ENCODE results near the gene AGPAT4.
"Not testable (repeated sequence)": the region's sequence is repeated elsewhere in the genome, so short reads cannot be mapped to it uniquely, and the experiment has no call there.

The AGPAT4 gene

DNA sequence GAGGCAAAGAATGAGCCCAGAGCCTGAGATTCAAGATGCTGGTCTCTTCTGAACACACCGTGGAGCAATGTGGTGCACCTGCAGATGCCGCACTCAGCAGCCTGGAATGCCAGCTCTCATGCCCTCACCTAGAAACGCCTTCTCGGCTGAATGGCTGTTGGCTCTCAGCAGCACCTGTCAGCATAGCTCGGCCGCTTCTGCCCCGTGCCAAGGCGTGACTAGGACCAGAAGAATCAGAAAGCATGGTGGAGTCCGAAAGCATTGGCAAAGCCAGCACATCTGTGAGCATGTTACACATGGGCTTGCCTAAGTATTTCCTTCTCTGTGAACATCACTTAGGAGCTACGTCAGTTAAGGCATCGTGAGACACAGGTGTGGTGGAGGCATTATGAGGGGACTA is 141.5 kb downstream of the AGPAT4 start:
- Histone ChIP-seq H3K9ac (ENCODE audit: low read length) (no peak overlapping the region), H3K9me3 (ENCODE audit: control insufficient read depth, low read length) (no peaks in the 10 kb centered on the region), H3K27me3 (replicated peaks; ENCODE audit: control insufficient read depth, insufficient read depth, low read length) (no peaks in the 10 kb centered on the region), H3K36me3 (ENCODE audit: control insufficient read depth, insufficient read depth, low read length, severe bottlenecking) (peaks cover 11% of the 10 kb centered on the region), H3K4me3 (ENCODE audit: low read length) (no peak overlapping the region), H3K4me1 (ENCODE audit: control insufficient read depth, insufficient read depth, low read length) (peaks cover 11% of the 10 kb centered on the region)
- DNase-seq (ENCODE audit: low read depth), result no peak

- no peak overlapping the region for H3K4me3 ChIP-seq (ENCODE audit: low read length)
- H3K4me1 ChIP-seq (ENCODE audit: control insufficient read depth, insufficient read depth, low read length), result peaks cover 11% of the 10 kb centered on the region
- H3K27me3 ChIP-seq (replicated peaks; ENCODE audit: control insufficient read depth, insufficient read depth, low read length), result no peaks in the 10 kb centered on the region
- no peaks in the 10 kb centered on the region for H3K9me3 ChIP-seq (ENCODE audit: control insufficient read depth, low read length)
- peaks cover 11% of the 10 kb centered on the region for H3K36me3 ChIP-seq (ENCODE audit: control insufficient read depth, insufficient read depth, low read length, severe bottlenecking)
- no peak for DNase-seq (ENCODE audit: low read depth)
- no peak overlapping the region for H3K9ac ChIP-seq (ENCODE audit: low read length)
Observed at GRCh38 chr6:161130967-161131766, 142.7 kb downstream of the AGPAT4 start.

DNA sequence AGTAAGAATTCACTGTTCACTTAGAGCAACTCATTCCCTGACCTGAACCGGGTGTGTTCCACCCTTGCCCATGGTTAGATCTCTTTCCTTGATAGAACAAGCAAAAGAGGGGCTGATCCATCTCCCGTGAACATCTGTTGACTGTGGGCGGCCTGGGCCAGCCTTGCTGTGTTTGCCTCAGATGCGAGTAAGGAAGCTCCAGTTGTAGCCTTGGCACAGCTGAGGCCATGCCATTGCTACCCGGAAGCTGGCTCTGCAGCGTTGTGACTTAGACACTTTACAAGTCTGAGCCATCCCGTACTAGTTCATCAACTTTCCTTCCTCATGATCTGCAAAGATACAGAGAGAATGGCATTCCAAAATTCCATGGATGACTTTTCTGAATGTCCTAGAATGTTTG is 143.3 kb downstream of the AGPAT4 start:
- no peak for DNase-seq (ENCODE audit: low read depth)
- H3K36me3 ChIP-seq (ENCODE audit: control insufficient read depth, insufficient read depth, low read length, severe bottlenecking), result peaks cover 9% of the 10 kb centered on the region
- peaks cover 11% of the 10 kb centered on the region for H3K4me1 ChIP-seq (ENCODE audit: control insufficient read depth, insufficient read depth, low read length)

DNA sequence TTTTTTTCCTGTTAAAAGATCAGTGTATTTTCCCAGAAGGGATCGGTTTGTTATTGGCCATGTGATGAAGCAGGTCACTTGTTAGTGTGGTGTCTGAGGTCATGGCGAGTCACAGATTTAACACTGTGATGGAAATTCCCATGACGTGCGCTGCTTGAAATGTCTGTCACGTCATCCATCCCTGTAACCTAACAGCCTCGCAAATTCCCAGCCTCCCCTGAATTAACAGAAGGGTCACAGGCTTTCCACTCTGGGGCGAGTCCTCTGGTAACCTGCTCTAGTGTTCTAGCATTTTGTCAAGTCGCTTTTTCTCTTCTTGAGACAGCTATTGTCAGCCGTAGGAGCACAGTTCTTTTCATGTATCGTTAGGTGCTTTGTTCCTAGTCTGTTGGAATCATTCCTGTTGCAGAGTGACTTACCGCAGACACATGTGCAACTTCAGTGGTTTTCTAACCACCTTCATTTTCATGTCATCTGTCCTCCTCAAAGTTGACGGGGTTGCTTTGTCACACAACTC is 145.1 kb downstream of the AGPAT4 start:
- DNase-seq (ENCODE audit: low read depth), result no peak
- H3K9me3 ChIP-seq (ENCODE audit: control insufficient read depth, low read length), result peaks cover 3% of the 10 kb centered on the region

More for the DNA sequence above, 143.3 kb downstream of the AGPAT4 start:
- Histone ChIP-seq H3K9me3 (ENCODE audit: control insufficient read depth, low read length) (no peaks in the 10 kb centered on the region), H3K9ac (ENCODE audit: low read length) (no peak overlapping the region), H3K27me3 (replicated peaks; ENCODE audit: control insufficient read depth, insufficient read depth, low read length) (no peaks in the 10 kb centered on the region), H3K4me3 (ENCODE audit: low read length) (no peak overlapping the region)

GRCh38 chr6:161128230-161128629 is 145.6 kb downstream of the AGPAT4 start:
- Histone ChIP-seq H3K36me3 (ENCODE audit: control insufficient read depth, insufficient read depth, low read length, severe bottlenecking) (peaks cover 11% of the 10 kb centered on the region), H3K4me1 (ENCODE audit: control insufficient read depth, insufficient read depth, low read length) (no peaks in the 10 kb centered on the region), H3K9ac (ENCODE audit: low read length) (no peak overlapping the region), H3K4me3 (ENCODE audit: low read length) (no peak overlapping the region), H3K9me3 (ENCODE audit: control insufficient read depth, low read length) (peaks cover 8% of the 10 kb centered on the region), H3K27me3 (replicated peaks; ENCODE audit: control insufficient read depth, insufficient read depth, low read length) (no peaks in the 10 kb centered on the region)
- no peak for DNase-seq (ENCODE audit: low read depth)

More for the DNA sequence above, 145.1 kb downstream of the AGPAT4 start:
- no peak overlapping the region for H3K9ac ChIP-seq (ENCODE audit: low read length)
- H3K27me3 ChIP-seq (replicated peaks; ENCODE audit: control insufficient read depth, insufficient read depth, low read length), result no peaks in the 10 kb centered on the region
- H3K4me1 ChIP-seq (ENCODE audit: control insufficient read depth, insufficient read depth, low read length), result peaks cover 3% of the 10 kb centered on the region
- peaks cover 9% of the 10 kb centered on the region for H3K36me3 ChIP-seq (ENCODE audit: control insufficient read depth, insufficient read depth, low read length, severe bottlenecking)
- H3K4me3 ChIP-seq (ENCODE audit: low read length), result no peak overlapping the region

DNA sequence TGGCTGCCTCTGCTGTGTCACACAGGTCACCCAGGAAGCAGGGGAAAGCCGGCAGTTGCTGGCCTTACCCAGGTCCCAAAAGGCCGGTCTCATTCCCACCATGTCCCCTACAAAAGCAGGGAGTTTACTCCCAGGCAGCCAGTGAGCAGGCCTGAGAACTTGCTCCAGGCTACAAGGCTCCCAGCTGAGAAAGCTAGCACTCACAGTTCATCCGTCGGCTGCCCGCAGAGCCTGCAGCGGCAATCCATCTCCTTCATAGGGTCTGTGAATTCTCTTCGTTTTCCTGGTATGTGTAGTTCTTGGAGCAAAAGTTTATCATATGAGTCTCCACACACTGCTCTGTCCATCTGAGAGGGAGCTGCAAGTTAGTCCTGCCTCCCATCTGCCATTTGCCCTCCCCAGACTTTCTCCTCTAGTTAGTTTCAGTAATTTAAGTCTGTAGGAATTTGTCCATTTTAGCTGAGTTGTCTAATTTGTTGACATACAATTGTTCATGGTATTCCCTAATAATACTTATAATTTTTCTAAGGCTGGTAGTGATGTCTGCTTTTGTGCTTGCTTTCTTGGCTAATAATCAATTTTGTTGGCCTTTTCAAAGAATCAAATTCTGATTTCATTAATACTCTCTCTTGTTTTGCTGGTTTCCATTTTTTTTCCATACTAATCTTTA is 146.7 kb downstream of the AGPAT4 start:
- Histone ChIP-seq H3K9me3 (ENCODE audit: control insufficient read depth, low read length) (peaks cover 13% of the 10 kb centered on the region), H3K36me3 (ENCODE audit: control insufficient read depth, insufficient read depth, low read length, severe bottlenecking) (peaks cover 13% of the 10 kb centered on the region), H3K9ac (ENCODE audit: low read length) (no peak overlapping the region), H3K4me3 (ENCODE audit: low read length) (no peak overlapping the region), H3K4me1 (ENCODE audit: control insufficient read depth, insufficient read depth, low read length) (no peaks in the 10 kb centered on the region), H3K27me3 (replicated peaks; ENCODE audit: control insufficient read depth, insufficient read depth, low read length) (no peaks in the 10 kb centered on the region)
- DNase-seq (ENCODE audit: low read depth), result no peak

DNA sequence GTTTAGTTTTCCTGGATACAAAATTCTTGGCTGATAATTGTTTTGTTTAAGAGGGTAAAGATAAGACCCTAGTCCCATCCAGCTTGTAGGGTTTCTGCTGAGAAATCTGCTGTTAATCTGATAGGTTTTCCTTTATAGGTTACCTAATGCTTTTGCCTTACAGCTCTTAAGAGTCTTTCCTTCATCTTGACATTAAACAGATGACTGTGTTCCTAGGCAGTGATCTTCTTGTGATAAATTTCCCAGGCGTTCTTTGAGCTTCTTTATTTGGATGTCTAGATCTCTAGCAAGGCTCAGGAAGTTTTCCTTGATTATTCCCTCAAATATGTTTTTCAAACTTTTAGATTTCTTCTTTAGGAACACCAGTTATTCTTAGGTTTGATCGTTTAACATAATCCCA is 148.3 kb downstream of the AGPAT4 start:
- H3K9me3 ChIP-seq (ENCODE audit: control insufficient read depth, low read length), result peaks cover 13% of the 10 kb centered on the region

DNA sequence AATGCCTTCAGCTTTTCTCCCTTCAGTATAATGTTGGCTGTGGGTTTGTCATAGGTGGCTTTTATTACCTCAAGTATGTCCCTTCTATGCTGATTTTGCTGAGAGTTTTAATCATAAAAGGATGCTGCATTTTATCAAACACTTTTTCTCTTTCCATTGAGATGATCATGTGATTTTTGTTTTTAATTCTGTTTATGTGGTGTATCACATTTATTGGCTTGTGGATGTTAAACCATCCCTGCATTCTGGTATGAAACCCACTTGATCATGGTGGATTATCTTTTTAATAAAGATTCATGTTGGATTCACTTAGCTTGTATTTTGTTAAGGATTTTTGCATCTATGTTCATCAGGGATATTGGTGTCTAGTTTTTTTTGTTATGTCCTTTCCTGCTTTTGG is 150.5 kb downstream of the AGPAT4 start:
- H3K9me3 ChIP-seq (ENCODE audit: control insufficient read depth, low read length), result peaks cover 19% of the 10 kb centered on the region

More for the DNA sequence above, 148.3 kb downstream of the AGPAT4 start:
- H3K27me3 ChIP-seq (replicated peaks; ENCODE audit: control insufficient read depth, insufficient read depth, low read length), result no peaks in the 10 kb centered on the region
- H3K4me3 ChIP-seq (ENCODE audit: low read length), result no peak overlapping the region
- DNase-seq (ENCODE audit: low read depth), result no peak
- no peak overlapping the region for H3K9ac ChIP-seq (ENCODE audit: low read length)
- no peaks in the 10 kb centered on the region for H3K4me1 ChIP-seq (ENCODE audit: control insufficient read depth, insufficient read depth, low read length)
- peaks cover 17% of the 10 kb centered on the region for H3K36me3 ChIP-seq (ENCODE audit: control insufficient read depth, insufficient read depth, low read length, severe bottlenecking)

DNA sequence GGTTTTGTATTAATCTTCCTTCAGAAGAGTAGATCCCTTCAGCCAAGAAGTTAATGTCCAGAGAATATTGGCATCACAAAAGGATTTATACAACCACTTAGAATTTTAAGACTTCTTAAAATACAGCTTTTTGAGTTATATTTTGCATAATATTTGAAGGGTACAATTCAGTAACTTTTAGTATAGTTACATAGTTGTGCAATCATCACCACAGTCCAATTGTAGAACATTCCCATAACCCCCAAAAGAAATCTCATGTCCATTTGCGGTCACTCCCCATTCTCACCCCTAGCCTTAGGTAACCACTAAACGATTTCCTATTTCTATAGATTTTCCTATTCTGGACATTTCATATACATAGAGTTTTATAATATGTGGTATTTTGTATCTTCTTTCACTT is 155.9 kb downstream of the AGPAT4 start:
- Histone ChIP-seq H3K27me3 (replicated peaks; ENCODE audit: control insufficient read depth, insufficient read depth, low read length) (no peaks in the 10 kb centered on the region), H3K4me1 (ENCODE audit: control insufficient read depth, insufficient read depth, low read length) (no peaks in the 10 kb centered on the region), H3K9ac (ENCODE audit: low read length) (no peak overlapping the region), H3K4me3 (ENCODE audit: low read length) (no peak overlapping the region), H3K9me3 (ENCODE audit: control insufficient read depth, low read length) (peaks cover 8% of the 10 kb centered on the region), H3K36me3 (ENCODE audit: control insufficient read depth, insufficient read depth, low read length, severe bottlenecking) (peaks cover 66% of the 10 kb centered on the region)
- no peak for DNase-seq (ENCODE audit: low read depth)

More for the DNA sequence above, 150.5 kb downstream of the AGPAT4 start:
- not testable (repeated sequence) for H3K4me3 ChIP-seq (ENCODE audit: low read length); H3K27me3 ChIP-seq (replicated peaks; ENCODE audit: control insufficient read depth, insufficient read depth, low read length); DNase-seq (ENCODE audit: low read depth); H3K9ac ChIP-seq (ENCODE audit: low read length); H3K4me1 ChIP-seq (ENCODE audit: control insufficient read depth, insufficient read depth, low read length)
- peaks cover 29% of the 10 kb centered on the region for H3K36me3 ChIP-seq (ENCODE audit: control insufficient read depth, insufficient read depth, low read length, severe bottlenecking)

DNA sequence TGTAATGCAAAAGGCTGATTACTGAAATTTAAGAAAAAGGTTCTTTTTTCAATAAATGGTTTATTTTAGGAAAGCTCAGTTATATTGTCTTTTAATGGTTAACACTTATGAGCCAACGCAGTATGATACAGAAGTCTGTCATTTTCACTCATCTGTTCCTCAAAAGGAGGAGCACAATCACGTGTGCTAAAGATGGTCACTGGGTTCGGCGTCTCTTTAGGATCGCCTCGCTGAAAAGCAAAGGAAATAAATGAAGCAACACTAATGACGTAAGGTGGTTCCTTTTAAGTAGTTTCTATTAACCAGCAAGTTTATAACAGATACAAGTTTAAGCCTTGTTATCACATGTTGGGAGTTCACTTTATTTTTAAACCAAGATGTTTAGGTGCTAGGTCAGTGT is 156.6 kb downstream of the AGPAT4 start:
- no peak overlapping the region for H3K4me3 ChIP-seq (ENCODE audit: low read length)
- no peak overlapping the region for H3K9ac ChIP-seq (ENCODE audit: low read length)
- peaks cover 5% of the 10 kb centered on the region for H3K9me3 ChIP-seq (ENCODE audit: control insufficient read depth, low read length)
- DNase-seq (ENCODE audit: low read depth), result no peak
- H3K4me1 ChIP-seq (ENCODE audit: control insufficient read depth, insufficient read depth, low read length), result no peaks in the 10 kb centered on the region
- H3K36me3 ChIP-seq (ENCODE audit: control insufficient read depth, insufficient read depth, low read length, severe bottlenecking), result peaks cover 72% of the 10 kb centered on the region
- H3K27me3 ChIP-seq (replicated peaks; ENCODE audit: control insufficient read depth, insufficient read depth, low read length), result no peaks in the 10 kb centered on the region

DNA sequence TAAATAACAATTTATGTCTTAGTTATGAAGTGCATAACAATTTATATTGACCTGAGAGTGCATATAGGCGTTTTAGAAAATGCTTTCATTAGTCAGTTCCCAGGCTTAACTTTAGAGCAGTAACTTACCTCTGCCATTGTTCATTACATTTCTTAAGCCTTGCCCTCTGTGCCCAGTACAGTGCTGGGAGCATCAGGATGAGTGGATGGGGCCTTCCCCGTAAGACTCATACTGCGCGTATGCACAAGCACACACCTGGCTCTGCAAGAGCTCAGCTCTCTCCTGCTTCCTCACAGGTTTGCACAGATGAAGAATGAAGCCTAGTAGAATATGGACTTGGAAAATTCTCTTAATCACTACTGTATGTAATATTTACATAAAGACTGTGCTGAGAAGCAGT is 157.3 kb downstream of the AGPAT4 start:
- no peak overlapping the region for H3K4me3 ChIP-seq (ENCODE audit: low read length)
- no peak overlapping the region for H3K9ac ChIP-seq (ENCODE audit: low read length)
- H3K9me3 ChIP-seq (ENCODE audit: control insufficient read depth, low read length), result peaks cover 5% of the 10 kb centered on the region
- peaks cover 75% of the 10 kb centered on the region for H3K36me3 ChIP-seq (ENCODE audit: control insufficient read depth, insufficient read depth, low read length, severe bottlenecking)
- no peaks in the 10 kb centered on the region for H3K27me3 ChIP-seq (replicated peaks; ENCODE audit: control insufficient read depth, insufficient read depth, low read length)
- DNase-seq (ENCODE audit: low read depth), result no peak
- H3K4me1 ChIP-seq (ENCODE audit: control insufficient read depth, insufficient read depth, low read length), result no peaks in the 10 kb centered on the region

Data from adipocyte (in vitro differentiated cells).